ENCODE results near the gene SLC38A7.
"Not testable (repeated sequence)": the region's sequence is repeated elsewhere in the genome, so short reads cannot be mapped to it uniquely, and the experiment has no call there.

Gene SLC38A7

GRCh38 chr16:58678269-58678668 is 6.3 kb downstream of the SLC38A7 start:
- DNase-seq: no peak

GRCh38 chr16:58670946-58671583 is 13.5 kb downstream of the SLC38A7 start:
- DNase-seq: no peak

GRCh38 chr16:58670177-58670576 is 14.4 kb downstream of the SLC38A7 start:
- no peak for DNase-seq

- no peak for DNase-seq
These were observed 19.4 kb downstream of the SLC38A7 start for GRCh38 chr16:58665200-58665599.

GRCh38 chr16:58661199-58661830 is 23.3 kb downstream of the SLC38A7 start:
- no peak for DNase-seq

GRCh38 chr16:58659911-58660310 is 24.7 kb downstream of the SLC38A7 start:
- not testable (repeated sequence) for DNase-seq

GRCh38 chr16:58658796-58659211 is 25.8 kb downstream of the SLC38A7 start:
- DNase-seq: no peak

GRCh38 chr16:58656899-58657298 is 27.7 kb downstream of the SLC38A7 start:
- no peak for DNase-seq

- DNase-seq: no peak
These were observed 29.4 kb downstream of the SLC38A7 start for GRCh38 chr16:58655215-58655596.

- no peak for DNase-seq
These were observed 29.9 kb downstream of the SLC38A7 start for GRCh38 chr16:58654560-58655214.

- no peak for DNase-seq
These were observed 31.8 kb downstream of the SLC38A7 start for GRCh38 chr16:58652741-58653140.

GRCh38 chr16:58651965-58652348 is 32.6 kb downstream of the SLC38A7 start:
- no peak for DNase-seq

GRCh38 chr16:58649707-58650106 is 34.9 kb downstream of the SLC38A7 start:
- DNase-seq: no peak

- DNase-seq: no peak
These were observed 37.5 kb downstream of the SLC38A7 start for GRCh38 chr16:58647107-58647506.

- DNase-seq: no peak
These were observed 39.6 kb downstream of the SLC38A7 start for GRCh38 chr16:58644765-58645487.

- no peak for DNase-seq
These were observed 40.5 kb downstream of the SLC38A7 start for GRCh38 chr16:58644108-58644507.

- DNase-seq: no peak
These were observed 43.6 kb downstream of the SLC38A7 start for GRCh38 chr16:58640949-58641348.

- DNase-seq: no peak
These were observed 44.7 kb downstream of the SLC38A7 start for GRCh38 chr16:58639836-58640235.

- DNase-seq: no peak
These were observed 45.3 kb downstream of the SLC38A7 start for GRCh38 chr16:58639230-58639629.

- DNase-seq: no peak
These were observed 46.2 kb downstream of the SLC38A7 start for GRCh38 chr16:58638148-58639036.

- DNase-seq: not testable (repeated sequence)
These were observed 47.5 kb downstream of the SLC38A7 start for GRCh38 chr16:58637021-58637420.

- DNase-seq: no peak
These were observed 48.1 kb downstream of the SLC38A7 start for GRCh38 chr16:58636466-58636865.

GRCh38 chr16:58635502-58635901 is 49.1 kb downstream of the SLC38A7 start:
- DNase-seq: no peak
